Measurements from ENCODE around the gene SHKBP1. TPM values are rescaled to one million over a fixed set of nuclear protein-coding genes. Genes with fewer than 3 reads are reported as not detected.

SHKBP1 gene
- 121 to 152 TPM (median 134 TPM) in 5 replicates for total RNA-seq (2022; extraction: Qiagen RNA extraction; ENCODE audit: low read depth)

GRCh38 chr19:40576585-40577451 is at the start of gene SHKBP1:
Gene SHKBP1 (plus strand): TSS chr19:40576873. CDS start chr19:40576900, 27 bp downstream.

DNA sequence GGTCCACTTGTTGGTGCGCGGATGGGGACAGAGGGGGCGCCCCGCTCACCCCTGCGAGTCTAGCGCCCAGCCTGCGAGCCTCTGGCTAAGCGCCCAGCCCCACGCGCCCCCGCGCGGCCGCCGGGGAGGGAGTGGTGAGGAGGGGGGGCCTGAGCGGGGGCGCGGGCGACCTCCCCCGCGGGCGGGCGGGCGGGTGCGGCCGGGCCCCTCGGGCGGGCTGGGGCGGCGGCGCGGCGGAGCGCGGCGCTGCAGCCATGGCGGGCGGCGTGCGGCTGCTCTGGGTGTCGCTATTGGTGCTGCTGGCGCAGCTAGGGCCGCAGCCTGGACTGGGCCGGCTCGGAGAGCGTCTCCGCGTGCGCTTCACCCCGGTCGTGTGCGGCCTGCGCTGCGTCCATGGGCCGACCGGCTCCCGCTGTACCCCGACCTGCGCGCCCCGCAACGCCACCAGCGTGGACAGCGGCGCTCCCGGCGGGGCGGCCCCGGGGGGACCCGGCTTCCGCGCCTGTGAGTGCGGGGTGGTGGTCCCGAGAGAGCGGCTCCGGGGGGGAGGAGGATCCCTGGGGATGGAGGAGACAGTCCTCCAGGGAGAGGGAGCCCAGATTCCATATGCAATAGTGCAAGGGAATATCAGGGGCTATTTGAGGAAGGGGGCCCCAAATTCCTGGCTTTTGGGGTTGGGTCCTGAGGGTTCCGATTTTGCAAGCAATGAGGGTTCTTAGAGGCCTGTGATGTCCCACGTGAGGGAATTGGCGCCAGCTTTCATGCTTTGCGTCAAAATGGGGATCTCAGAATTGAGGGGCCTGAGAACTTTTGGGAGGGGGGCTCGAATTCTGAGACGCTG is 24.7 kb downstream of the SHKBP1 start, which contains the start of gene LTBP4:
Gene LTBP4, plus strand, starts transcription at position 236 of the 841 bp plus-strand sequence. Its CDS starts 19 bp downstream, at position 255.

Other genes starting within 250 kb of the SHKBP1 start
- gene C19orf47, start 228.5 kb upstream of the SHKBP1 start, total RNA-seq (2022; extraction: Qiagen RNA extraction; ENCODE audit: low read depth) = 27.6 to 35.4 TPM (median 28.1 TPM) in 5 replicates
- gene PLD3, start 228.2 kb upstream of the SHKBP1 start, total RNA-seq (2022; extraction: Qiagen RNA extraction; ENCODE audit: low read depth) = 240 to 285 TPM (median 257 TPM) in 5 replicates
- 0.19 to 0.31 TPM (median 0.26 TPM) in 5 replicates for gene HIPK4, start 186.7 kb upstream of the SHKBP1 start, total RNA-seq (2022; extraction: Qiagen RNA extraction; ENCODE audit: low read depth)
- 1.4 to 1.9 TPM (median 1.5 TPM) in 5 replicates for gene PRX, start 163.5 kb upstream of the SHKBP1 start, total RNA-seq (2022; extraction: Qiagen RNA extraction; ENCODE audit: low read depth)
- gene SERTAD1, start 150.9 kb upstream of the SHKBP1 start, total RNA-seq (2022; extraction: Qiagen RNA extraction; ENCODE audit: low read depth) = 28.4 to 43.3 TPM (median 31.7 TPM) in 5 replicates
- gene SERTAD3, start 132.5 kb upstream of the SHKBP1 start, total RNA-seq (2022; extraction: Qiagen RNA extraction; ENCODE audit: low read depth) = 37.5 to 49.9 TPM (median 42.3 TPM) in 5 replicates
- 269 to 351 TPM (median 301 TPM) in 5 replicates for gene BLVRB, start 111.1 kb upstream of the SHKBP1 start, total RNA-seq (2022; extraction: Qiagen RNA extraction; ENCODE audit: low read depth)
- gene SPTBN4, start 109.9 kb upstream of the SHKBP1 start, total RNA-seq (2022; extraction: Qiagen RNA extraction; ENCODE audit: low read depth) = 0.51 to 1.3 TPM (median 0.91 TPM) in 5 replicates
- gene LTBP4, start 24.5 kb downstream of the SHKBP1 start, total RNA-seq (2022; extraction: Qiagen RNA extraction; ENCODE audit: low read depth) = 46.1 to 67.2 TPM (median 60.0 TPM) in 5 replicates
- gene NUMBL, start 113.8 kb downstream of the SHKBP1 start, total RNA-seq (2022; extraction: Qiagen RNA extraction; ENCODE audit: low read depth) = 57.1 to 72.3 TPM (median 58.4 TPM) in 5 replicates
- gene COQ8B, start 140.0 kb downstream of the SHKBP1 start, total RNA-seq (2022; extraction: Qiagen RNA extraction; ENCODE audit: low read depth) = 62.6 to 72.2 TPM (median 69.9 TPM) in 5 replicates
- 17.8 to 18.8 TPM (median 18.5 TPM) in 5 replicates for gene ITPKC, start 140.2 kb downstream of the SHKBP1 start, total RNA-seq (2022; extraction: Qiagen RNA extraction; ENCODE audit: low read depth)
- gene ACTMAP, start 173.6 kb downstream of the SHKBP1 start, total RNA-seq (2022; extraction: Qiagen RNA extraction; ENCODE audit: low read depth) = 16.4 to 19.7 TPM (median 18.4 TPM) in 5 replicates
- gene SNRPA, start 174.3 kb downstream of the SHKBP1 start, total RNA-seq (2022; extraction: Qiagen RNA extraction; ENCODE audit: low read depth) = 140 to 190 TPM (median 160 TPM) in 5 replicates
- gene MIA, start 198.6 kb downstream of the SHKBP1 start, total RNA-seq (2022; extraction: Qiagen RNA extraction; ENCODE audit: low read depth) = not detected in 5 replicates
- 15.1 to 20.6 TPM (median 18.3 TPM) in 5 replicates for gene RAB4B, start 201.4 kb downstream of the SHKBP1 start, total RNA-seq (2022; extraction: Qiagen RNA extraction; ENCODE audit: low read depth)
- gene EGLN2, start 222.3 kb downstream of the SHKBP1 start, total RNA-seq (2022; extraction: Qiagen RNA extraction; ENCODE audit: low read depth) = 72.5 to 87.8 TPM (median 80.5 TPM) in 5 replicates

Data from A549 treated with DMSO at 1 μM for 4 hours (cell line).